ENCODE results near the gene RGPD3.
"Not testable (repeated sequence)": the region's sequence is repeated elsewhere in the genome, so short reads cannot be mapped to it uniquely, and the experiment has no call there.

RGPD3 gene

GRCh38 chr2:106468107-106468506 is at the start of gene RGPD3:
TSS of gene RGPD3 (minus strand) at chr2:106468413. CDS start at chr2:106468288, 125 bp downstream.
- not testable (repeated sequence) for DNase-seq (ENCODE audit: extremely low read depth, low read depth)

GRCh38 chr2:106517329-106517728 is 49.1 kb upstream of the RGPD3 start:
- TF ChIP-seq CTCF (IDR thresholded peaks at IDR 0.05; ENCODE audit: low read depth, low read length) = no peak
- no peak for DNase-seq (ENCODE audit: extremely low read depth, low read depth)

DNA sequence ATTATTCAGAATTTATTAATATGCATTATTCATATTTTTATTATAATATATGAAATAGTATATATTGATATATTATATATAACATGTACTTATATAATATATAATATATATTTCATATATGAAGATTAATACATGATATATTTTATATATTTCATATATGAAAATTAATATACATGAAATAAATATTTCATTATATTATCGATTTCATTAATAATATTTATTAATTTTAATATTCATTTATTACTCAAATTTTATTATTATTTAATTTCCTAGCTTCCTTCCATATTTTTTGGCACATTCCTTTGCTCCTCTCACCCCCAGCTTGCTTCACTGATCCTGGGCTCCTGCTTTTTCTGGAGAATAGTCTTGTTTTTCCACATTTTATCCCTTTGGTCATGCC is 48.7 kb upstream of the RGPD3 start:
- DNase-seq (ENCODE audit: extremely low read depth, low read depth) = no peak
- no peak for TF ChIP-seq CTCF (IDR thresholded peaks at IDR 0.05; ENCODE audit: low read depth, low read length)

DNA sequence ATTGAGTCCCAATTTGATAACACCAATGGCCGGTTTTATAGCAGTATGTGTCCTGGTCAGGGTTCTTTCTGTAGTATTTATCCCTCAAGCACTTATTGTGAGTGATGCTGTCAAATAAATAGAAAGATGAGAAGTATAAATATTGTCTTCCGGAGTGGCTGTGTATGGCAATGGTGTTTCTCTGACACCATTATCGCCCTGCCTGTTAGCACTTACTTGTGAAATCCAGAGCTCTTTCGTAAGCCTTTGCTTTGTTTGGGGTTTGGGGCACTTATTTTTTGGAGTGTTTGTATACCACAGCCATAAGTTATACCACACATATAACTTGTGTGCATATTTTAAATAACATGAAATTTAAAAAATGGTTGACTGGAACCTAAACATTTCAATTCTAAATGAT is 48.2 kb upstream of the RGPD3 start:
- DNase-seq (ENCODE audit: extremely low read depth, low read depth) = no peak
- TF ChIP-seq CTCF (IDR thresholded peaks at IDR 0.05; ENCODE audit: low read depth, low read length) = no peak

DNA sequence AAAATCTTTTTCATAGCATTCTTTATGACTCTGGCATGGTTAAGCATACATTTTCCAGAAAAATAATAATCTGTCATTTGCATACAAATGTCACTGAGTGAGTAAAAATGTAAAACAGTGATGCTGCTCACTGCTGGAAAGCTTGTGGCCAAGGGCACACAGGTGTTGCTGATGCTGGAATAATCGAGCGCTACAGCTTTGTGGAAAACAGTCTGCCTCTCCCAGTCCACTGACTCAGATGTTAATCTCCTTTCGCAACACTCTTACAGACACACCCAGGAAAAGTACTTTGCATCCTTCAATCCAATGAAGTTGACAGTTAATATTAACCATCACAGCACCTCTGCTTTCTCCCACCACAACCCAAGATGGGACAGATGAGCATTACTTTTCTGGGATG is 46.6 kb upstream of the RGPD3 start:
- not testable (repeated sequence) for DNase-seq (ENCODE audit: extremely low read depth, low read depth)

DNA sequence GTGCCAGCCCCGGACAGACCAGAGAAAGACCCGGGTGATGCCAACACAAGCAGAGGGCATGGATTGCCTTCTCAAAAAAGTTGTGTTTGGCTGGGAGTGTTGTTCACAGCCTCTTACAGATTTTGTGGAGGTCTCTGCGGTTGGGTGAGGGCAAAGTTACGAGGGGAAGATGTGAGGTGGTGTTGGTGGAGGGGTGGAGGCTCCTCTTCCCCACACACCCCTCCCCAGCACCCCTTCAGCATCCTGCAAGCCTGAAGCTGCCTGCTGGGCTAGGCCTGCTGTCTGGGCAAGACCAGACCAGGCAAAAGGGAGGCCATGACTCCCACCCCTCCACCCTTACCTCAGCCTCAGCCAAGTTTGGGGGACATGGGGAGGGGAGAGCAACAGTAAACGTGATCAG is 45.2 kb upstream of the RGPD3 start:
- not testable (repeated sequence) for DNase-seq (ENCODE audit: extremely low read depth, low read depth)

GRCh38 chr2:106511934-106512333 is 43.7 kb upstream of the RGPD3 start:
- not testable (repeated sequence) for DNase-seq (ENCODE audit: extremely low read depth, low read depth)

- DNase-seq (ENCODE audit: extremely low read depth, low read depth) = peak; percentile 37
Observed at GRCh38 chr2:106511476-106511901, 43.3 kb upstream of the RGPD3 start.

DNA sequence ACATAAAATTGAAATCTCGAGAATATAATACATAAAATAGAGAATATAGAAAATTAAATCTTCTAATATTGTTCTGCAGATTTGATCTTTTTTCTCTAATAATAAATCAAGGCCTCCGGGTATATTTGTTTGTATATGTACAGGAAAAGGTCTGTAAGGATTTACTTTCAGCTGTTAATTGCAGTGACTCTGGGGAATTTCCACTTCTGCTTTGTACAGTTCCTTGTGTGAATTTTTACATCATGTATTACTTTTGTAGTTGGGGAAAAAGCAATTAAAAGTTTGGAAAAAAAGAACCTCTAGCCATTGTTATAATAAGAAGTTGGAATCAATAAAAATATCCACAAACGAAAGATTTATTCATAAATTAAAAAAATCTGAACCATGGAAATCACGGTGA is 42.6 kb upstream of the RGPD3 start:
- DNase-seq (ENCODE audit: extremely low read depth, low read depth) = not testable (repeated sequence)

DNA sequence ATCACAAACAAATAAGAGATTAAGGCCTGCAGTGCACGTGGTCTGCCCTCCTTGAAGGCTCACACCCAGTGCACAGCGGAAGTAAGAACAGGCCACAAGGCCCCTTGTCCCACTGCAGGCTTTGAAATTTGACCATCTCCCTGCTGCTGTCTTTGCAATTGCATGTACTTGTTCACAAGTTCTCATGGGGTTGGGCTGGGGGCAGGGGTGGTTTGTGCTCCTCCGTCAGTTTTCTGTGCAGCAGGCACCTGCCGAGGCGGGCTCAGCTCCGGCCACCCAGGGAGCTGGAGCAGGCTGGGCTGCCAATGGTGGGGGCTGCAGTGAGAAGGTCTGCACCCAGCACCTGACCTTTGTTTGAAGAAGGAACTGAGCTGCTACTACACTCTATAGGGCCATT is 41.2 kb upstream of the RGPD3 start:
- DNase-seq (ENCODE audit: extremely low read depth, low read depth) = not testable (repeated sequence)

DNA sequence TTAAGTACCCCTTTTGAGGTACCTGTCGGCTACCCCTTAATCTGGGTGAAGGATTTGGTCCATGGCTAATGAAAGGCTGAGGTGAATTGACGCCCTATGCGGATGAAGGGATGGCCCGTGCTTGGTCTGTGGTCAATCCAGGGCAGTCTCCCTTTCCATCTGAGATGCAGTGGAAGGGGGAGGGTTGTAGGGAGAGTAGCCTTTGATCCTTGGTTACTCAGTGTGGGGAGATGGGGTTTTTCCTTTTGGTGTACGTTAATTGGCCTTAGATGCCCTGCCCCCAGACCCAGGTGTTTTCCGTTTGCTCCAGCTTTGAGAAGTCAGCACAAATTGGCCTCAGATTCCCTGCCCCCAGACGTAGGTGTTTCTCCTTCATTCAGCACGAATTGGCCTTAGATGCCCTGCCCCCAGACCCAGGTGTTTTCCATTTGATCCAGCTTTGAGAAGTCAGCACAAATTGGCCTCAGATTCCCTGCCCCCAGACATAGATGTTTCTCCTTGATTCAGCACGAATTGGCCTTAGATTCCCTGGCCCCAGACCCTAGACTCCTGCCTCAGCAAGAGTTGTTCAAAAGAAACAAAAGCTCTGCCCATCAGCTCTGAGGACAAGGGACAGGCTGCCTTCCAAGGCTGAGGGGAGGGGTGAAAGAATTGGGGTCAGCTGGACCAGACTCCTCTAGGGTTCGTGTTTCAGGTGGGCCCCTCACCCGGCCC is 40.6 kb upstream of the RGPD3 start:
- not testable (repeated sequence) for DNase-seq (ENCODE audit: extremely low read depth, low read depth)

DNA sequence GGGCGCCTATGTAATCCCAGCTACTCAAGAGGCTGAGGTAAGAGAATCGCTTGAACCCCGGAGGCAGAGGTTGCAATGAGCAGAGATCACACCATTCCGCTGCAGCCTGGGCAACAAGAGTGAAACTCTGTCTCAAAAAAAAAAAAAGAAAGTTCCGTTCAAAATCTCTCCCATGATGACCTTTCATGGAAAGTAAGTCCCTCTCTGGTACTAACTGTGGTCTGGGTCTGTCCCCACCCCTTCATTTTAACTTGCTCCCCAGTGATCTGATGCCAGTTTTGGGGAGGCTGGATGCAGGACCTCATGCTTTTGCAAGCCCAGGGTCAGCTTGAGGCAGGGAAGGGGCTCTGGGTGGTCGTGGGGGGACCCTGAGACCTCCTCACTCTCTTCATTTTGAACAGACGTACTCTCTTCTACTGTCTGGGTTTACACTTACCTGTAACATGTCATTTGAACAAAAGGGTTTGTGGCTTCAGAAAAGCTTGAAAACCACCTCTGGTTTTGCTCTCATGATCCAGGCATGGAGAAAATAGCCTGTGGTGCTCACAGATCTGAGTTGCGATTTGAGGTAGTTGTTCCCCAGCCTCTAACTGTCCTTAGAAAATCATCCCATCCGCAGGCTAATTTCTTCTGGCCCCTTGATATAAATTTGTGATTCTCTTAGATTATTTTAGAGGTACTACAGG is 37.9 kb upstream of the RGPD3 start:
- not testable (repeated sequence) for DNase-seq (ENCODE audit: extremely low read depth, low read depth)

GRCh38 chr2:106504787-106505186 is 36.6 kb upstream of the RGPD3 start:
- not testable (repeated sequence) for DNase-seq (ENCODE audit: extremely low read depth, low read depth)

DNA sequence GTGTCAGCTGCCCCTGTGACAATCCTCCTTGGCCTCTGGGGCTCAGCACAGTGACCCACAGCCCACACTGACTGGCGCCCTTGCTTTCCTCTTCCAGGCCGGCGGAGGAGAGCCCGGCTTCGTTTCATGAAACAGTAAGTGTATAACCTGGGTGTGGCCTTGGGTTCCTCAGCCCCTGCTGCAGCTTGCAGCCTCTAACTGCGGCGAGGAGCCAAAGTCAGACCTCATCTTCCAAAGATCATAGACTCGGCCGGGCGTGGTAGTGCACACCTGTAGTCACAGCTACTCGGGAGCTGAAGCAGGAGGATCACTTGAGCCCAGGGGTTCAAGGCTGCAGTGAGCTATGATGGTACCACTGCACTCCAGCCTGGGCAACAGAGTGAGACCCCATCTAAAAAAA is 36.0 kb upstream of the RGPD3 start:
- not testable (repeated sequence) for DNase-seq (ENCODE audit: extremely low read depth, low read depth)

GRCh38 chr2:106502351-106502750 is 34.1 kb upstream of the RGPD3 start:
- not testable (repeated sequence) for DNase-seq (ENCODE audit: extremely low read depth, low read depth)

- DNase-seq (ENCODE audit: extremely low read depth, low read depth) = not testable (repeated sequence)
Observed at GRCh38 chr2:106500350-106500749, 32.1 kb upstream of the RGPD3 start.

GRCh38 chr2:106498549-106498948 is 30.3 kb upstream of the RGPD3 start:
- DNase-seq (ENCODE audit: extremely low read depth, low read depth) = not testable (repeated sequence)

- not testable (repeated sequence) for DNase-seq (ENCODE audit: extremely low read depth, low read depth)
Observed at GRCh38 chr2:106492913-106493312, 24.7 kb upstream of the RGPD3 start.

Measured in AG09319 (cell line).